ENCODE data around the gene ANKRD12.

The ANKRD12 gene

DNA sequence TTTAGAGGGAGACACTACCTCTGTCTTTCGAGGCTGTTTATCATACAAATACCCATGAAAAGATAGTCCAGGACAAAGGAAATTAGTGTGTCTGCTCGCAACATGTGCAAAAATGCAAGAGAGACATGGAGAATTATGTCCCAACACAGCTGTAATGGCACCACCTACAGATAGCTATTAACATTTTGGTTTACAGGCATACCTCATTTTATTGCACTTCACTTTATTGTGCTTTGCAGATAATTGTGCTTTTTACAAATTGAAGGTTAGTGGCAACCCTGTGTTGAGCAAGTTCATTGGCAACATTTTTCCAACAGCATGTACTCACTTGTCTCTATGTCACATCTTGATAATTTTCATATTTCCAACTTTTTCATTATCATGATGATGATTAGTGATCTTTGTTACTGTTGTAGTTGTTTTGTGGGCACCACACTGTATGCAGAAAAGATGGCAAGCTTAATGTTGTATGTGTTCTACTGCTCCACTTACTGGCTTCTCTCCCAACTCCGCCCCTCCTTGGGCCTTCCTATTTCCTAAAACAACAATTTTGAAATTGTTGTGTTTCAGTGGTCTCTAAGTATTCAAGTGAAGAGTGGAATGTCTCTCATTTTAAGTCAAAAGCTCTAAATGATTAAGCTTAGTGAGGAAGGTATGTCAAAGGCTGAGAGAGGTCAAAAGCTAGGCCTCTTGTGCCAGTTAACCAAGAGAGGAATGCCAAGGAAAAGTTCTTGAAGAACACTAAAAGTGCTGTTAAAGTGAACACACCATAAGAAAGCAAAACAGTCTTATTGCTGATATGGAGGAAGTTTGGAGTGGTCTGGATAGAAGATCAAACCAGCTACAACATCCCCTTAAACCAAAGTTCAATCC, 52.0 kb downstream of the ANKRD12 start:
- no peak for DNase-seq (ENCODE audit: low read depth)

DNA sequence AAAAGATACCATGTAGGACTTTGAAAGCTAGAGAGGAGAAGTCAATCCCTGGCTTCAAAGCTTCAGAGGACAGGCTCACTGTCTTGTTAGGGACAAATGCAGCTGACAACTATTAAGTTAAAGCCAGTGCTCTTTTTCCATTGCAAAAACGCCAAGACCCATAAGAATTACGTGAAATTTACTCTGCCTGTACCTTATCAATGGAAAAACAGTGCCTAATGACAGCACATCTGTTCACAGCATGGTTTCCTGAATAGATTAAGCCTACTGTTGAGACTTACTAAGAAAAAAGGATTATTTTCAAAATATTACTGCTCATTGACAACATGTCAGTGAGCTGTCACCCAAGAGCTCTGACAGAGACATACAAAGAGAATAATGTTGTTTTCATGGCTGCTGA, 52.9 kb downstream of the ANKRD12 start:
- no peak for DNase-seq (ENCODE audit: low read depth)

DNA sequence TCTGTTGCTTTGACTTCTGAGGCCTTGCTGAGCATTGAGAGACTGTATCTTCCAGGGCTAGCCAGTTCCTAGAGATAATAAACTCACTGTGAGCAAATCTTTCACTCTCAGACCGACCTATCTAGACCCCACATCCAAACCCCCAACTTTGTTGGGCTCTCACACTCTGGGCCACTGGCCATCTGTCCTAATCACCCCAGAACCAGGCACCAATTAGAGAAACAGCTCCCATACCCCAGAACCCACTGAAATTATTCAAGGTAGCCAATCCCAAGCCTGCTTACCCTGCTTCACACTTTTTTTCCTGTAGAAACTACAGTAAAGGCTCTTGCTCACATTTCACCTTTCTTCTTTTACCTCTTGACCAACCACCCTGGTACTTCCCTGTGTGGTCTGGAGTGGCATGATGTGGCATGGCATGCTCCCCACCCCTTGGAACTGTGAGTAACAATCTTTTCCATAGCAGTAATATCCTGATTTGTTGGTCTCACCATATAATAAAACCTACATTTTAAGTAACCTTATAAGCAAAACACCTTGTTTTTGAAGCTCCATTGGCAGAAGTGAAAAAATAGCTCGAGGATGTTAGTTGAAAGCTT, 55.2 kb downstream of the ANKRD12 start:
- DNase-seq (ENCODE audit: low read depth) = no peak

DNA sequence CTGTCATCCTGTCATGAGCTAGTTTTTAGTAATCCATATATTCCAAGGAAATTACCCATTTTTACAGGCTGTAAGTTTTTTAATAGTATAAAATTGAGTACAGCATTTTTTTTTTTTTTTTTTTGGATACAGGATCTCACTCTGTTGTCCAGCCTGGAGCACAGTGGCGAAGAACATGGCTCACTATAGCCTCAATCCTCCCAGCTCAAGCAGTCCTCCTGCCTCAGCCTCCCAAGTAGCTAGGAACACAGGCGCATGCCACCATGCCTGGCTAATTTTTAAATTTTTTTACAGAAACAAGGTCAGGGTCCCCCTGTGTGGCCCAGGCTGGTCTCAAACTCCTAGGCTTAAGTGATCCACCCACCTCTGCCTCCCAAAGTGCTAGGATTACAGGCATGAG, 56.5 kb downstream of the ANKRD12 start:
- DNase-seq (ENCODE audit: low read depth) = no peak

DNA sequence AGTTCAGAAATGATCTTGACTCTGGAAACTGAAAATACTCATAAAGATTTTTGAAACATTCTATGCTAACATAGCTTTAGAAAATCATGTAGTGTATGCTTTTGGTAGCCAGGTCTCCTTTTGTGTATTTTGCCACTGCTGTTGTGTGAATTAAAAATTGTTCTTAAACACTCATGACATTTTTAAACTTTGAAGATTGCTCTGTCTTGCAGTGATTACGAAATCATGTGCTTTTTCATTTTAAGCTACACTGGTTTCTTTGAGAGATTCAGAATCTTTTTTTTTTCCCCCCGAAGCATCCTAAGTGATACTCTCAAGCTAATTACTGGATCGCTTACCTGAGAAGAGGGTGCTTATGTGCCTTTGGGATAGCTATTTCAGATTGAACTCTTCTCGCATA, 60.0 kb downstream of the ANKRD12 start:
- DNase-seq (ENCODE audit: low read depth) = no peak

DNA sequence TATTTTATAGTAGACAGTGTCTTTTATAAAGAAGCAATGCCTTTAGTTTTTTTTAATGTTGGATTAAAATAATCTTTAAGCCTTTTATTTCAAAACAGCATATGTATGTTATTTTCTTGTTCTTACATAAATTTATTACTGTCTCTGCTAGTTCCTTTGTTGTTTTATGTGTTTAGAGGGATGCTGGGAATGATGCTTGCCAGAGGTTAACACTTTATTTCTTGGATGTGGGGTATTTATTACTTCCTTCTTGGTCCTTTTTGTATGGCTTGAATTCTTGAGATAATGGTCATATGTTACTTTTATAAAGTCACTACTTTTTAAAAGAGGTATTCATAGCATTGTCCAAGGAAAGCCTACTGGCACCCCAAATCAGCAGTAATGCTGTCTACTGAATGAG, 63.1 kb downstream of the ANKRD12 start:
- no peak for DNase-seq (ENCODE audit: low read depth)

DNA sequence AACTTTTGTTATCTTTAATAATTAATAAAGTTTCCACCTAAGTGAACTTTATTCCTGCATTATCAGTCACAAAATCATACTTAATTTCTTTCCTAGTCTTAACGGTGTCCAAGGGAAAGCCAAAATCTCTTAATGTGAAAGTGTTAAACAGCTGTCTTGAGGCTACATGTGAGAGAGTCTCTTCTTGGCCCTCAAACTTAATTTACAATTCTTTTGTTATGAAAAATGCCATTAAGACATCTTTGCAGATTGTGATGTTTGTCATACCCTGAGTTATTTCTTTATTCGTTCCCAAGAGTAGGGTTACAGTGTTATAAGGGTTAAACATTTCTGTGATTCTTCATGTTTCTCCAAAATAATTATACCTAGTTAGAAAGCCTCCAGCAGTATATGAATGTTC, 64.6 kb downstream of the ANKRD12 start:
- no peak for DNase-seq (ENCODE audit: low read depth)

DNA sequence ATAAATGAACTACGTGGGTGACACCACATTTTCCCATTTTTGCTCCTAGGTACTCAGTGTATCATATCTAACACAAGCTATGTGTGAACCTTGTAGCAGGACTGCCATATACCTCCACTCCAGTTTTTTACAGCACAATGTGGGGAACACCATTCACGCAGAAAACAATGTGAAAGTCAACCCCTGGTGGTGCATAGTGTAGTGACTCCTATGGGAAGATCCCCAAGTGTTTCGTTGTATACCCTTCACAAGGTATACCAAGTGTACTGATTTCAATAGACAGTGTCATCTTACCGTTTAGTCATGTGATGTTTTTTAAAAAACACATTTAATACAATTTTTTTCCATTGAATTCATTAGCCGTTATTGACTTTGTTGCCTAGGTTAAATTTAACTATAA, 68.1 kb downstream of the ANKRD12 start:
- DNase-seq (ENCODE audit: low read depth) = no peak

DNA sequence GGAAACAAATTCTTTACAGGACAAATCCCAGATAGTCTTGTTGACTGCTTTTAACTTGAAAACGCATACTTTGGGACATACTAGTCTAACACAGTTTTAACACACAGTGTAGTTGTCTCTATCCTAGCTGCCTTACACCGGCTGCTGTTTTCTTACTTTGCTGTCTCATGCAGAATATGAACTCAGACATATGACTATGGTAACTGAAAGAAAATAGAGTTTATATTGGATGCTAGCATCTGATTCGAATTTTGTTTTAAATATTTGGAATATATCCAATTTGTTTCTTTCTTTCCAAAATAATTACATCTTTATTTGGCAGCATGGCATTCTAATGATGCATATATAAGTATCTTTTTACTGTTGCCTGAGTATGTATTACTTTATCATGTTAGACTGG, 69.8 kb downstream of the ANKRD12 start:
- DNase-seq (ENCODE audit: low read depth) = no peak

DNA sequence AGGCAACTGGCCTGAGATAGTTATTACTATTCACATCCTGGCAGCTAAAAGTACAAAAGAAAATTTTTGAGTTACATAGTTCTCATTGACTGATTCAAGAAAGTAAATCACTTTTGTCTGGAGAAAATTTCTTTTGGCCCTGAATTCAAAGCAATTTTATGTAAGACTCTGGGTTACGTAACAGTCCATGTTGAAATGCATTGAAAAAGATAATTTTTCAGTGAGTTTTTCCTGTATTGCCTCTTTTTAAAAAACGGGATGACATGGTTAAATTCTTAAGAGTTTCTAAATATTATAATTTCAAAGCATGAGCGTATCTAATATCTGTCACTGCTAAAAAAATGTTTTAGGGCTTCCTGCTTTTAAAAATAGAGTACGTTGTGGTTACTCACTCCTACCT, 72.7 kb downstream of the ANKRD12 start:
- no peak for DNase-seq (ENCODE audit: low read depth)

DNA sequence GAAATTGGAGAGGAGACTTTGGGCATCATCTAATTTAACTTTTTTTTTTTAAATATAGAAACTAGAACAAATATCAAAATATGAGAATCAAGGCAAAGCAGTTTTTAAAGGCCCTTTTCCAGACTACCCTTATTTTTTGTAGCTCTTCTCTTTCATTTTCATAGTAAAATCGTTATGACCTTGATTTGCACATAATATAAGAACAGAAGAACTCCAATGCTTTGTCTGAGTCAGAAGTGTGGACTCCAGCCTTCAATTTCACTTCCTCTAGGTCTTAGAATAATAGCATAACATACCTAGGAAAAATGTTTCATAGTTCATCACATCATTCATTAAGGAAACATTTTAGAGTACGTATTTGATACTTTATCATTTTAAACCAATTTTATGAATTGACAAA, 74.4 kb downstream of the ANKRD12 start:
- DNase-seq (ENCODE audit: low read depth) = no peak

DNA sequence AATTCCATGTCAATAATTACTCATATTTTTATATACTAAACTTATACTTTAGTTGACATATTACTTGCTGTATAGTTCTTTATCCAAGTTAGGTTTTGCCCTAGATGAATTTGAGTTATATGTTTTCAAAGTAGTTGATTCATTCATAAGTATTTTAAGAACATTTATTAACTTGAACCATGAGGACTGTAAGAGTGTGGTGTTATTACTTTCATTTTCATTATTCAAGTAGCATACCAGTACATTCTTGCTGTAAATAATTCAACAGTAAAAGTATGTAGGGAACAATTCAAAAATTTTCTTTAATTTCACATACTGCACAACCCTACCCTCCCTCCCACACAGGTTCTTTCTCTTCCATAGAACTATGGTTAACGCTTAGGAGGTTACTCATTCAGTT, 75.4 kb downstream of the ANKRD12 start:
- no peak for DNase-seq (ENCODE audit: low read depth)

DNA sequence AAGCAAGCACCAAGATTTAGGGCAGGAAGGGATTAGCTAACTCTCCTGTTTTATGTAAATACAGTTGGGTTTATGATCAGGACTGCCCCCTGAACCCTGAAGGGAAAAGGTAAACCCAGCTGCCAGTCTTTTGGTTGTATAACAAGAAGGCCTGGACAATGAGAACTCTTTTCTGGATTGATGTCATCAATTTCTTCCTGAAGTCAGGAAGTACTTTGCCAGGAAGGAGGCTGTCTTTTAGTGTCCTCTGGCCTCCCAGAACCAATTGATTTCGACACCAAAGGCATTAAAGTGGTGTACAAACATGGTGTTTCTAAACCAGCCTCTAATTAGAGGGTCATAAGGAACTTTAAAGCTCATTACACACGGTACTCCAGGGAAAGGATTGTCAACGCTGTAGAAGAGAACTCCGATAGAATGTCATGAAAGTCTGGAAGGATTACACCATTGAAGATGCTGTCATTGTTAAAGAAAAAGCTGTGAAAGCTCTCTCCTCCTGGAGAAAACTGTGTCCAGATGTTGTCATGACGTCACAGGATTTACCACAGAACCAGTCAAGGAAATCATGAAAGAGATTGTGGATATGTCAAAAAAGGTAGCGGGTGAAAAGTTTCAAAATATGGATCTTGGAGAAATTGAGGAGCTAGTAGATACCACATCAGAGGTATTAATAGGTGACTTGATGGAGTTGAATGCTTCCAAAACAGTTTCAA, 78.8 kb downstream of the ANKRD12 start:
- DNase-seq (ENCODE audit: low read depth) = no peak

DNA sequence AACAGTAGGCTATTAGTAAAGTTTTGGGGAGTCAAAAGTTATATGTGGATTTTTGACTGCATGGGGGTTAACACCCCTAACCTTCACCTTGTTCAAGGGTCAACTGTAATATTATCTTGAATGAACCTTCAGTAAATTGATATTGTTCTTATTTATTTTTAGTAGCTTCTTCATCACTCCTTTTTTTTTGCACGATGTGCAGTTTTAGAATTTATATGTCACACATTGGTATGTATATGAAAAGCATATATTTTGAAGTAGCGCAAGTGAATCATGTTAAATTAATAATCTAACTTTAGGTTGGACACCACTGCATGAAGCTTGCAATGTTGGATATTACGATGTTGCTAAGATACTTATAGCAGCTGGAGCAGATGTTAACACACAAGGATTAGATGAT, 79.9 kb downstream of the ANKRD12 start:
- no peak for DNase-seq (ENCODE audit: low read depth)

DNA sequence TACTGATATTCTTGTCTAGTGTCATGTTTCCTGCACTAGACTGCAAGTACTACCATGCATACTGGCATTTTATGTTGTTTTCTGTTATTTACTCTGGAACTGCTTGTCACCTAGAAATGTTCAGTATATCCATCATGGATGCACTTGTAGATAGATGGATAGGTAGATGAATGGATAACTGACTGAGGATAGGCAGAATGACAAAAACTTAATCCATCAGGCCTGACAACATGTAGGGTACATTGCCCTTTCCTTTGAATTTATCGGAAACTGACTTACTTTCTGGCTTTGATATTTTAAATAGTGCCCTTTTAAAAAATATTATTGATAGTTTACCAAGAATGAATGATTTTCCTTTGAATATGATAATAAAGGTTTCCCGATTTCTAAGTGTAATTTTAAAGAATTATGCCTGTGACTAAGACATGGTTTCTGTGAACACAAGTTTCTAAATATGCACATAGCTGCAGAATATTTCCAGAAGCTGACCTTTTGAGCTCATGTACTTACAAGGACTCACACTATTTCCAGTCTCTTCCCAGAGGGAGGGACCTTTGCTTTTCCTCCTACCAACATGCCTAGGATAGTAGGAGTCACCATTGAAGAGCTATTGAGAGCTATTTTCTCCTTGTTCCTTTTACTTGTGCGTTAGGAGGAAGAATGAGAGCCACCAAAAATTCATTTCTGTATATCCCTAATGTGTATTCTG, 81.3 kb downstream of the ANKRD12 start:
- DNase-seq (ENCODE audit: low read depth) = no peak

DNA sequence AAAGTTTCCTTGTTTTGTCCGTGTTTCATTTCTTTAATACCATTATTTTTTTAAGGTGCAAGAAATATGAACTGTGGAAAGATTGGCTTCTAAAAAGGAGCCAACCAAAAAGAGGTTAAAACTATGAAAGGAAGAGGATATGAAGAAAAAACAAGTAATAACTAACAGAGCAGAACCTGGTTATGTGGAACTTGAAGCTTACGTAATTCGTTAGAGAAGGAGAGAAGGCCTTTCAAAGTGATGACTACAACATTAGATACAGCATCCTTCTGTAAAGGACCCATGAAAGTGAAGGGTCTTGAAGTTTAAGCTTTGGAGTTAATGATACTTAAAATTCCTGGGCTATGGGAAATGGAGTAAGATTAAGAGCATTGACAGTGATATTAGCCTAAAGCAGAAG, 84.5 kb downstream of the ANKRD12 start:
- DNase-seq (ENCODE audit: low read depth) = no peak

DNA sequence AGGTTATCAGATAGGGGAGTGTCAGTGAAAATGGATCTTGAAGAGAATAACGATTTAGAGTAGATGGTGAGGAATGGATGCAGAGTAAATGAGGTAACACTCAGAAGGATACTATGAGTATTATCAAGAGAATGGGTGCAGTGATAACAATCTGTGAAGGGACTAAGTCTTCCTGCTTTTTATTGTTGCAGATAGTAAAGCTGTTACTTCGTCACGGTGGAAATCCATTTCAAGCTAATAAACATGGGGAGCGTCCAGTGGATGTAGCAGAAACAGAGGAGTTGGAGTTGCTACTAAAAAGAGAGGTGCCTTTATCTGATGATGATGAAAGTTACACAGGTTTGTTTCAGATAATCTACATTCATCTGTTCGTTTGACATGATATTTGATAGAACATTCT, 85.1 kb downstream of the ANKRD12 start:
- no peak for DNase-seq (ENCODE audit: low read depth)

DNA sequence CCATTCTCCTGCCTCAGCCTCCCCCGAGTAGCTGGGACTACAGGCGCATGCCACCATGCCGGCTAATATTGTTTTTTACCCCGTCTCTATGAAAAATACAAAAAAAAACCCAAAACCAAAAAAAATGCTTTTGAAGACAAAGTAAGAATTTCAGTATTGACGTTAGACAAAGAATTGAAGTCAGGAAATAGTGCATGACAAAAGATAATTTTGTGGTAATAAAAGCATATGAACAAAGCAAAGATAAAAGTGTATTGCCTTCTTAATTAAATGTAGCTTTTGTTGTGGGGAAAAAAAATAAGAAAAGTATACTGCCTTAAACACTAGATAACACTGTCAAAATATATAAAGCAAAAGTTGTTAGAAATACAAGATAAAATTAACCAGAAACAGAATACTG, 86.8 kb downstream of the ANKRD12 start:
- DNase-seq (ENCODE audit: low read depth) = no peak

DNA sequence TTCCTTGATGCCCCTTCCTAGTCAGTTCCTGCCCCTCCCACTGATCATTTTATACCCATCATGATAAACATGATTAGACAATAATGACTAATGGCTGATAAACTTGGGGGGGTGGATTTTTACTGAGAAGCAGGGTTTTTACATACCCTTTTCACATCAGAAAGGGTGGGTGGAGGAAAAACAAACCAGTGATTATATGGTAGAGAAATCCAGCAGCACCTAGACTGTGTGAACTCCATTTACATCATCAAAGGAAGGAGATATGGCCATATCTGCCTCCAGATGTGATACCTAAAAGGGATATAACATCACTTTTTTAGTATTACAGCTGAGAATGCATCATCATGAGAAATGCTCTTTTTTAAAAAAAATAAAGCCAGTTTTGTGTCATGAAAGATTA, 89.9 kb downstream of the ANKRD12 start:
- DNase-seq (ENCODE audit: low read depth) = no peak

DNA sequence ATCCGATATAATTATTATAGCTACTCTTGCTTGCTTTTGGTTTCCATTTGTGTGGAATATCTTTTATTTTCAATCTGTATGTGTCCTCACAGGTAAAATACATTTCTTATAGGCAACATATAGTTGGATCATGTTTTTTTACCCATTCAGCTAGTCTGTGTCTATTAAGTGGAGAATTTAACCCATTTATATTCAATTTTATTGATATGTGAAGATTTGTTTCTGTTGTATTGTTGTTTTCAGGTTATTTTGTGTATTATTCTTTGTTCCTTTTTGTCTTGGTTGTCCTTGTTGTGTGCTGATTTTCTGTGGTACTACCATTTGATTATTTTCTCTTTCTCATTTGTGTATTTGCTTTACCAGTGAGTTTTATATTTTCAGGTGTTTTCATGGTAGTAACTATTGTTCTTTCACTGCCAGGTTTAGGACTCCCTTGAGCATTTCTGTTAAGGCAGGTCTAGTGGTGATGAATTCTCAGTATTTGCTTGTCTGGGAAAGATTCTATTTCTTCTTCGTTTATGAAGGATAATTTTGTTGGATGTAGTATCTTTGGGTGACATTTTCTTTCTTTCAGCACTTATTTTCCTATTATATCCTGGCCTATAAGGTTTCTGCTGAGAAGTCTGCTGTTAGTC, 95.4 kb downstream of the ANKRD12 start:
- no peak for DNase-seq (ENCODE audit: low read depth)

DNA sequence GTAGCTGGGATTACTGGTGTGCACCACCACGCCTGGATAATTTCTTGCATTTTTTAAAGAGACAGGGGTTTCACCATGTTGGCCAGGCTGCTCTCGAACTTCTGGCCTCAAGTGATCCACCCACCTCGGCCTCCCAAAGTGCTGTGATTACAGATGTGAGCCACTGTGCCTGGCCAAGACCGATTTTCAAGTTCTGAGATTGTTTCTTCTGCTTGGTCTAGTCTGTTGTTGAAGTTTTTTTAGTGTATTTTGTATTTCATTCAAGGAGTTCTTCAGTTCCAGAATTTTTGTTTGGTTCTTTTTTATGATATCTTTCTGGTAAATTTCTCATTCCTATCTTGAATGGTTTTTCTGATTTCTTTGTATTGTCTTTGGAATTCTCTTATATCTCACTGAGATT, 96.4 kb downstream of the ANKRD12 start:
- DNase-seq (ENCODE audit: low read depth) = no peak

DNA sequence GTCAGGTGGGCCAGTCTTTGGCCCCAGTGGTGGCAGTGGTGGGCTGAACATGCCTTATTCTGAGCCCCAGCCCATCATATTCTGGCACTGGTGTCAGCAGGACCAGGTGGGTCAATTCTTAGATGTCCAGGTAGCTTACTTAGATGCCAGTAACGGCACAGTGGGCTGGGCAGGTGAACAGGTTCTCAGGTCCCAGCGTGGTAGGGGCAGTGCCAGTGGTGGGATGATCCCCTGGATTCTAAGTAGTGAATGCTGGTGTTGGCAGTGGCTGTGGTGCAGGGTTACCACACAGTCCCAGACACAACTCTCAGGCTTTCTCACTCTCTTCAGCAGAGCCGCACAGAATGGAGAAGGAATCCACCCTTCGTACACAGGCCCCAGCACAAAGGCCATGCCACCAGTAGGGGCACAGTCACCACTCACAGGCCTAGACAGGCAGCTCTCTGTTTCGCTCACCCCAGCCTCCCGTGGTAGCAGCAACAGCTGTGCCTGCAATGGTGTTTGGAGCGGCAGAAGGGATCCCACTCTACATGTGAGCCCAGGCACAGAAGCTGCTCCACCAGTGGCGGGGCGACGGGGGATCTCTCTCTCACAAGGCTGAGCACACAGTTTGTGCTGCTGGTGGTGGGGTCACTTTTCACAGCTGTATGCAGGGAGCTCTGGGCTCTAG, 97.3 kb downstream of the ANKRD12 start:
- DNase-seq (ENCODE audit: low read depth) = no peak
